Progenitor cell of endocrine pancreas (in vitro differentiated cells): ENCODE measurements around the gene DHDDS. TPM values are rescaled to one million over a fixed set of nuclear protein-coding genes. Genes with fewer than 3 reads are reported as not detected.

Experiments used
- DNase-seq: peaks from one replicate; pipeline ENCODE4 v3.0.0; 2021; ENCODE audit warnings: low spot score; ENCODE audit not compliant: unreplicated experiment
- H3K27ac Mint-ChIP-seq: 2 replicates; pipeline ENCODE4 v1.8.0; 2021; ENCODE audit warnings: mild to moderate bottlenecking, moderate library complexity, mixed read lengths
- H3K27me3 Mint-ChIP-seq: 2 replicates; pipeline ENCODE4 v1.8.0; 2021; ENCODE audit warnings: mixed read lengths
- H3K36me3 Mint-ChIP-seq: 2 replicates; pipeline ENCODE4 v1.8.0; 2022; ENCODE audit warnings: mixed read lengths; ENCODE audit not compliant: insufficient read depth
- H3K4me1 Mint-ChIP-seq: 2 replicates; pipeline ENCODE4 v1.8.0; 2021; ENCODE audit warnings: low read depth, mixed read lengths
- H3K4me3 Mint-ChIP-seq: 2 replicates; pipeline ENCODE4 v1.8.0; 2021; ENCODE audit warnings: low read depth, mild to moderate bottlenecking, moderate library complexity, mixed read lengths
- H3K9me3 Mint-ChIP-seq: 2 replicates; pipeline ENCODE4 v1.8.0; 2021; ENCODE audit warnings: low read depth, mixed read lengths
- total RNA-seq: library from RNA; stranded (reverse); gene quantifications from 2 replicates; pipeline ENCODE4 v1.2.1, GENCODE V29; 2021
- TF ChIP-seq, protein P1 (sequence below): fragments of 200-600 bp; sonication (generic); IDR thresholded peaks from one replicate; pipeline ENCODE4 v1.5.0; 2021; ENCODE audit warnings: antibody characterized with exemption, mild to moderate bottlenecking; ENCODE audit not compliant: unreplicated experiment

The DHDDS gene
- total RNA-seq, 1 donor from 2014 or later: 44.4 TPM

DNA sequence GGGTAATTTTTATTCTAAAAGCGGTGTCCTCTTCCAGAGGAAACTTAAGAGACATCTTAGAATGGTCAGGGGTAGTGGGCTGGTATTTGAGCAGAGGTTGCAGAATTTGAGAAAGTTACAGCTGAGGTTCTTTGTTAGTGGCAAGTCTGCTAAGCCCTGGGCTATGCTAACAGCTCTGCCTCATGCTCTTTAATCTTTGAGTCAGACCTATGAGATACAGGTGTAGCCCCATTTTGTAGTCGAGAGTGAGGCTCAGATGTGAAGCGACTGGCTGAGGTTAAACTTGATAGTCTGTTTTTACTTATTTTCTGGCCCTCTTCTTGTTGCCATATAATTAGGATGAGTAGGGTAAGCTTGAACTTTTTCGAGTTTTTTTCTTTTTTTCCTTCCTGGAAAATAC, 44.8 kb downstream of the DHDDS start:
- TF ChIP-seq, protein P1, sequence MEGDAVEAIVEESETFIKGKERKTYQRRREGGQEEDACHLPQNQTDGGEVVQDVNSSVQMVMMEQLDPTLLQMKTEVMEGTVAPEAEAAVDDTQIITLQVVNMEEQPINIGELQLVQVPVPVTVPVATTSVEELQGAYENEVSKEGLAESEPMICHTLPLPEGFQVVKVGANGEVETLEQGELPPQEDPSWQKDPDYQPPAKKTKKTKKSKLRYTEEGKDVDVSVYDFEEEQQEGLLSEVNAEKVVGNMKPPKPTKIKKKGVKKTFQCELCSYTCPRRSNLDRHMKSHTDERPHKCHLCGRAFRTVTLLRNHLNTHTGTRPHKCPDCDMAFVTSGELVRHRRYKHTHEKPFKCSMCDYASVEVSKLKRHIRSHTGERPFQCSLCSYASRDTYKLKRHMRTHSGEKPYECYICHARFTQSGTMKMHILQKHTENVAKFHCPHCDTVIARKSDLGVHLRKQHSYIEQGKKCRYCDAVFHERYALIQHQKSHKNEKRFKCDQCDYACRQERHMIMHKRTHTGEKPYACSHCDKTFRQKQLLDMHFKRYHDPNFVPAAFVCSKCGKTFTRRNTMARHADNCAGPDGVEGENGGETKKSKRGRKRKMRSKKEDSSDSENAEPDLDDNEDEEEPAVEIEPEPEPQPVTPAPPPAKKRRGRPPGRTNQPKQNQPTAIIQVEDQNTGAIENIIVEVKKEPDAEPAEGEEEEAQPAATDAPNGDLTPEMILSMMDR: no peak
- no peak overlapping the region for H3K4me3 Mint-ChIP-seq
- no peak overlapping the region for H3K27ac Mint-ChIP-seq
- DNase-seq: no peak
- H3K4me1 Mint-ChIP-seq: peaks cover 23% of the 10 kb centered on the region
- H3K36me3 Mint-ChIP-seq: peaks cover 25% of the 10 kb centered on the region
- no peaks in the 10 kb centered on the region for H3K27me3 Mint-ChIP-seq
- no peaks in the 10 kb centered on the region for H3K9me3 Mint-ChIP-seq

DNA sequence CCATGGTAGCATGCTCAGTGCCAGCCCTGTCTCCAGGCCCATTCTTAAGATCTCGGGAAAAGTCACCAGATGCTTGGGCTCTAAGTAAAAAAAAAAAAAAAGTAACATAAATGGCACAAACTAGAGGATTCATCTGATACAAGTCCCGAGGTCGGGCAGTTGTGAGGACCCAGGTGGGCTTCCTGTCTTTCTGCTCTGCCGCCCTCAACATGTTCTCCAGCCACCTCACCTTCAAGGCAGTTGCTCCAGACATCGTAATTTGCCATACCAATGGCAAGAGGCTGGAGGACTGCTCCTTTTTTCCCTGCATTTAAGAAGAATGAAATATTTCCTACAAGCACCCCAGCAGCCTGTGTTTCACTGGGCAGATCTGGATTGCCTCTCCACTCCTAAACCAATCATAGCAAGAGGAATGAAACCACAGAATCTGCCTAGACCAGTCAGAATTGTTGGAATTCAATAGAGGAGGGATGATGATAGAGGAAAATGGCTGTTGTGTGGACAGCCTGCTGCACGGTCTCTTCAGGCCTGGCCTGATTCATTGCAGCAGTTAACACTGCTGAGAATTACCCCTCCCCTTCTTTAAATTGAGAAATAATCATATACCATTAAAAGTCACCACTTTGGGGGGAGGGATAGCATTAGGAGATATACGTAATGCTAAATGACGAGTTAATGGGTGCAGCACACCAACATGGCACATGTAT, 45.5 kb downstream of the DHDDS start:
- Mint-ChIP-seq H3K4me1 (peaks cover 23% of the 10 kb centered on the region), H3K4me3 (no peak overlapping the region), H3K27ac (peak overlapping the region; percentile 54), H3K36me3 (peaks cover 25% of the 10 kb centered on the region), H3K27me3 (no peaks in the 10 kb centered on the region), H3K9me3 (no peaks in the 10 kb centered on the region)
- DNase-seq: no peak
- TF ChIP-seq, protein P1: no peak

DNA sequence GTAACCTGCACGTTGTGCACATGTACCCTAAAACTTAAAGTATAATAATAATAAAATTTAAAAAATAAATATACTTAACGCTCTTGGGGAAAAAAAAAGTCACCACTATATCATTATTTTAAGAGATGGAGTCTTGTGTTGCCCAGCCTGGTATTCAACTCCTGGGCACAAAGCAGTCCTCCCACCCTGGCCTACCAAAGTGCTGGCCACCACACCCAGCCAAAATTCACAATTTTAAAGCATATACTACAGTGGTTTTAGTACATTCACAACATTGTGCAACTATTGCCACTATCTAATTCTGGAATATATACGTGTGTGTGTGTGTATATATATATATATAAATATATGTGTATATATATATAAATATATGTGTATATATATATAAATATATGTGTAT, 46.0 kb downstream of the DHDDS start:
- peaks cover 23% of the 10 kb centered on the region for H3K4me1 Mint-ChIP-seq
- H3K27ac Mint-ChIP-seq: no peak overlapping the region
- no peak overlapping the region for H3K4me3 Mint-ChIP-seq
- H3K9me3 Mint-ChIP-seq: no peaks in the 10 kb centered on the region
- no peak for DNase-seq
- peaks cover 23% of the 10 kb centered on the region for H3K36me3 Mint-ChIP-seq
- H3K27me3 Mint-ChIP-seq: no peaks in the 10 kb centered on the region
- TF ChIP-seq, protein P1: no peak

DNA sequence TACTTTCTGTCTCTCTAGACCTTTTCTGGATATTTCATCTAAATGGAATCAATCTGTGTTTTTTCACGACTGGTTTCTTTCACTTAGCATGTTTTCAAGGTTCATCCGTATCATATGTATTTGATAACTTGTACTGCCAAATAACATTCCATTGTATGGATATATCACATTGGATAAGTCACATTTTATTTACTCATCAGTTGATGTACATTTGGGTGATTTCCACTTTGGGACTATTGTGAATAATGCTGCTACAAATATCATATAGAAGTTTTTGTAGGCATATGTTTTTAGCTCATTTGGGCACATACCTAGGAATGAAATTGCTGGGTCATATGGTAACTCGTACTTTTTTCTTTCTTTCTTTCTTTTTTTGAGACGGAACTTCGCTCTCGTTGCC, 46.9 kb downstream of the DHDDS start:
- no peak for DNase-seq
- Mint-ChIP-seq H3K4me3 (no peak overlapping the region), H3K27me3 (no peaks in the 10 kb centered on the region), H3K9me3 (no peaks in the 10 kb centered on the region), H3K27ac (no peak overlapping the region), H3K36me3 (peaks cover 22% of the 10 kb centered on the region), H3K4me1 (peaks cover 15% of the 10 kb centered on the region)
- TF ChIP-seq, protein P1: no peak

DNA sequence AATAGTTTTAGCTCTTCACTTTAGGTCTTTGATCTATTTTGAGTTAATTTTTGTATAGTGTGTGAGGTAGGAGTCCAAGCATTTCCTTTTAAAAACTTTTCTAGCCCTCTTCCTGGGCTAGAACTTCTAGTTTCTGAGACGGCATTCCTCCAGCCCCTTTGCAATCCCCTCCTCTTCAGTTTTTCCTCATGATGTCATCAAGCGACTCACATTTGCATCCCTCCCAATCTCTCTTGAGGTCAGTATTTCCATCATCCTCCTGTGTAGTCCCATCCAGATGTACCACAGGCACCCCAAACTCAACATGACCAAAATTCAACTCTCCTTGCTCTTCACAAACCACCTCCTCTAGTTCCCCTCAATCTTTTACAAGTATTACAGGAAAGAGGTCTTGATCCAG, 50.8 kb downstream of the DHDDS start:
- Mint-ChIP-seq H3K4me3 (no peak overlapping the region), H3K36me3 (peaks cover 6% of the 10 kb centered on the region), H3K27ac (no peak overlapping the region), H3K9me3 (no peaks in the 10 kb centered on the region), H3K27me3 (no peaks in the 10 kb centered on the region), H3K4me1 (peaks cover 5% of the 10 kb centered on the region)
- no peak for DNase-seq
- TF ChIP-seq, protein P1: no peak
